Measurements from ENCODE around the gene TMEM51. TPM values are rescaled to one million over a fixed set of nuclear protein-coding genes. Genes with fewer than 3 reads are reported as not detected.

TMEM51 gene
- total and polyA plus RNA-seq, 5 donors from 2014 or later = not detected

DNA sequence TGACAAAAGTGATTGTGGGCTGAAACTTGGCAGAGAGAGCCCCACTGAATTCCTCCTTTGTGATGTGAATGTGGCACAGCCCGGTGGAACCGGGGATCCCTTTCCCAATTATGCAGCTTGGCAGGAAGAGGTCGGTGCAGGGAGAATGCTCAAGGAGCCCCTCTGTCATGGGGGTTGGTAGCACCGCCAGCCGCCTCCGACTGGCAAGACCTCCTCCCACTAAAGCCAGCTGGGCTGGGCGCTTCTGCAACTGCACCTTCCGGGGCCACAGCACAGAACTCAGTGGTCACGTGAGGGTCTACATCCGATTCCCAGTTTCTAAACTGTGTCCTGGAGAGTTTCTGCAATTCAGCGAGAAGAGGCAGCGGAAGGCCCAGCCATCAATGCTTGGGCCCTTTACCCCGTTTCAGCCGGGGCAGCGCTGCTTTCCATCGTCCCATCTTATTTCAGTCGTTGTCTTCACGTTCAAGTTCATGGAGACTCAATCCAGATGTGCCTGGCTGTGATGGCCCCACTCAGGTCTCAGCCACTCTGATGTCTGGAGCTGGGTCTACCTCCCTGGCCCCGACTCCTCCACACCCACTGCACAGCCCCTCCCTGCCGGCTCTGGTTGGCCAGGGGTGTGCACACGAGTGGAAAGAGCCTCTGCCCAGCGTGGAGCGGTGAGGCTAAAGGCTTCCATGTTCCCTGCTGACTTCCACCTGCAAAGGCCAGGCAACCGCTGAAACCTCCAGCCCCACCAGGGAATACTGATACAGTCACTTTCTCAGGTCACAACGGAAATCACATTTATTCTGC is 53.7 kb downstream of the TMEM51 start:
- DNase-seq = no peak
- H3K27me3 Mint-ChIP-seq = peaks cover 9% of the 10 kb centered on the region
- no peaks in the 10 kb centered on the region for H3K27me3 ChIP-seq (ENCODE audit: control insufficient read depth, insufficient read depth, low read length)
- no peak overlapping the region for H3K4me3 Mint-ChIP-seq
- no peaks in the 10 kb centered on the region for H3K36me3 Mint-ChIP-seq
- no peaks in the 10 kb centered on the region for H3K9me3 ChIP-seq (ENCODE audit: control insufficient read depth in 2 of 2, low read length in 2 of 2)
- no peak overlapping the region for H3K4me3 ChIP-seq (ENCODE audit: low read depth, low read length)
- no peaks in the 10 kb centered on the region for H3K36me3 ChIP-seq (ENCODE audit: control insufficient read depth, insufficient read depth, low read length)
- ATAC-seq (ENCODE audit: low read depth in 2 of 2) = no peak
- H3K9me3 Mint-ChIP-seq = no peaks in the 10 kb centered on the region
- no peak overlapping the region for H3K27ac ChIP-seq (ENCODE audit: insufficient read depth, low read length, poor library complexity, severe bottlenecking)
- H3K27ac Mint-ChIP-seq = no peak overlapping the region
- no peaks in the 10 kb centered on the region for H3K4me1 Mint-ChIP-seq
- no peaks in the 10 kb centered on the region for H3K4me1 ChIP-seq (ENCODE audit: control insufficient read depth, insufficient read depth, low read length, poor library complexity, severe bottlenecking)

DNA sequence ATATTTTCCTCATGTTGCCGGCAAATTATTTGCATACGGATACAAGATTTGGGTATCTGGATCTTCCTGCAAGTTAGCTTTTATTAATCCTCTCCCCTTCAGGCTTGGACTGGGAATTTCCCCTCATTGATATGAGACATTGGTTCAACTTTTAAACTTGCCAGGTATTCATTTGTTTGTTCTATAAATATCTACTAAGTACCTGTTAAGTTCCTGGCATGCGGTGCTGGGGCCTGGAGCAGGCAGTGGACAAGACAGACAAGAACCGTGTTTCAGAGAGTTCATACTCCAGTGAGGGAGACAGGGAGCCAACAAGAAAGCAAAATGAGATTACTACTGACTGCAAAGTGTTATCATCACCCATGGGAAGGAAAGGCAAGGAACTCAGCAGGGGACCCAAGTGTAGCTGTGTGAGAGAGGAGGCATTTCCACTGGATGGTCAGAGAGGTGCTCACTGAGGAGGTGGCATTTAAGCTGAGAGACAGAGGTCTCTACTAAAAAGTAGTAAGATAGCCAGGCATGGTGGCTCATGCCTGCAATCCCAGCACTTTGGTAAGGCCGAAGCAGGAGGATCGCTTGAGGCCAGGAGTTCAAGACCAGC is 54.4 kb downstream of the TMEM51 start:
- H3K4me3 ChIP-seq (ENCODE audit: low read depth, low read length) = no peak overlapping the region
- H3K9me3 Mint-ChIP-seq = no peaks in the 10 kb centered on the region
- no peaks in the 10 kb centered on the region for H3K9me3 ChIP-seq (ENCODE audit: control insufficient read depth in 2 of 2, low read length in 2 of 2)
- no peaks in the 10 kb centered on the region for H3K4me1 ChIP-seq (ENCODE audit: control insufficient read depth, insufficient read depth, low read length, poor library complexity, severe bottlenecking)
- H3K4me1 Mint-ChIP-seq = no peaks in the 10 kb centered on the region
- H3K4me3 Mint-ChIP-seq = no peak overlapping the region
- H3K27me3 Mint-ChIP-seq = peaks cover 14% of the 10 kb centered on the region
- no peak overlapping the region for H3K27ac Mint-ChIP-seq
- H3K36me3 Mint-ChIP-seq = no peaks in the 10 kb centered on the region
- no peak for ATAC-seq (ENCODE audit: low read depth in 2 of 2)
- no peak for DNase-seq
- peaks cover 3% of the 10 kb centered on the region for H3K27me3 ChIP-seq (ENCODE audit: control insufficient read depth, insufficient read depth, low read length)
- H3K27ac ChIP-seq (ENCODE audit: insufficient read depth, low read length, poor library complexity, severe bottlenecking) = no peak overlapping the region
- H3K36me3 ChIP-seq (ENCODE audit: control insufficient read depth, insufficient read depth, low read length) = no peaks in the 10 kb centered on the region

DNA sequence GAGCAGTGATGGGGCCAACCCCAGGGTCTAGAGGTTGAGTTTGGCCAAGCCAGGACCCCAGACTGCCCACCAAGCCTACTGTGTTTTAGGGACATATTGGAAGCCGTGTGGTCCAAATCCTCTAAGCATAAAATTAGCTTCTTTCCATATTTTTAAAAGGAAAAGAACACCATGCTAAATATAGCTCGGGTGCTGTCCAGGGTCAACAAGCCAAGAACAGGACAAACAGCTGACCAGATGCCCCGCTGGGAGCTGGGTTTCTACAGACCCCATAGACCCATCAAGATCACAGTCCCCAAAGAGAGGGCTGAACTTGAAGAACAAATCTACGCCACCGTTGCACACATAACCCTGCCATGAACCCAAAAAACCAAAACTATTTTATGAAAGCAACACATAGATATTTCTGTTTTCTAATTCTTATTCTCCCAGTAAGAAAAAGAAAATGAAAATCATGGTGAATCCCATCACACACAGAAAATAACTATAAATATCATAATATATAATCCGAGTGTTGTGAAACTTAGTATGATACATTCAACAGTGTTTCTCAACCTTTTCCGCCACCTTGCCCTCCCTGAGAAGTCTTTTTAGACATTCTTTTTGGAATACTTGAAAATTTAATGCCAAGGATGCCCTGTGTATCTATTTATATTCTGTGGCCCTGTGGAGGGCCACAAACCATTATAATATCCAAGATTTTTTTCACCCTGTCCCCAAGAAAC is 57.3 kb downstream of the TMEM51 start:
- H3K4me3 Mint-ChIP-seq = peak overlapping the region in 1 of 4 donors; percentile 21
- no peak overlapping the region for H3K4me3 ChIP-seq (ENCODE audit: low read depth, low read length)
- H3K27ac Mint-ChIP-seq = no peak overlapping the region
- ATAC-seq (ENCODE audit: low read depth in 2 of 2) = no peak
- H3K27me3 Mint-ChIP-seq = peaks cover 14% of the 10 kb centered on the region
- H3K36me3 ChIP-seq (ENCODE audit: control insufficient read depth, insufficient read depth, low read length) = no peaks in the 10 kb centered on the region
- H3K4me1 Mint-ChIP-seq = no peaks in the 10 kb centered on the region
- no peaks in the 10 kb centered on the region for H3K9me3 ChIP-seq (ENCODE audit: control insufficient read depth in 2 of 2, low read length in 2 of 2)
- H3K27me3 ChIP-seq (ENCODE audit: control insufficient read depth, insufficient read depth, low read length) = peaks cover 3% of the 10 kb centered on the region
- H3K4me1 ChIP-seq (ENCODE audit: control insufficient read depth, insufficient read depth, low read length, poor library complexity, severe bottlenecking) = no peaks in the 10 kb centered on the region
- no peaks in the 10 kb centered on the region for H3K9me3 Mint-ChIP-seq
- no peaks in the 10 kb centered on the region for H3K36me3 Mint-ChIP-seq
- no peak for DNase-seq
- H3K27ac ChIP-seq (ENCODE audit: insufficient read depth, low read length, poor library complexity, severe bottlenecking) = no peak overlapping the region

GRCh38 chr1:15211424-15211823 is 57.9 kb downstream of the TMEM51 start:
- no peaks in the 10 kb centered on the region for H3K4me1 ChIP-seq (ENCODE audit: control insufficient read depth, insufficient read depth, low read length, poor library complexity, severe bottlenecking)
- ATAC-seq (ENCODE audit: low read depth in 2 of 2) = no peak
- H3K36me3 ChIP-seq (ENCODE audit: control insufficient read depth, insufficient read depth, low read length) = no peaks in the 10 kb centered on the region
- no peaks in the 10 kb centered on the region for H3K36me3 Mint-ChIP-seq
- no peak overlapping the region for H3K27ac Mint-ChIP-seq
- H3K27me3 ChIP-seq (ENCODE audit: control insufficient read depth, insufficient read depth, low read length) = peaks cover 3% of the 10 kb centered on the region
- H3K4me3 Mint-ChIP-seq = no peak overlapping the region
- no peak overlapping the region for H3K4me3 ChIP-seq (ENCODE audit: low read depth, low read length)
- no peak for DNase-seq
- H3K4me1 Mint-ChIP-seq = no peaks in the 10 kb centered on the region
- no peaks in the 10 kb centered on the region for H3K9me3 Mint-ChIP-seq
- H3K9me3 ChIP-seq (ENCODE audit: control insufficient read depth in 2 of 2, low read length in 2 of 2) = no peaks in the 10 kb centered on the region
- peaks cover 14% of the 10 kb centered on the region for H3K27me3 Mint-ChIP-seq
- H3K27ac ChIP-seq (ENCODE audit: insufficient read depth, low read length, poor library complexity, severe bottlenecking) = no peak overlapping the region

GRCh38 chr1:15212216-15212953 is 58.8 kb downstream of the TMEM51 start:
- Histone ChIP-seq H3K4me3 (ENCODE audit: low read depth, low read length) (no peak overlapping the region), H3K27me3 (ENCODE audit: control insufficient read depth, insufficient read depth, low read length) (peaks cover 3% of the 10 kb centered on the region), H3K36me3 (ENCODE audit: control insufficient read depth, insufficient read depth, low read length) (no peaks in the 10 kb centered on the region), H3K9me3 (ENCODE audit: control insufficient read depth in 2 of 2, low read length in 2 of 2) (no peaks in the 10 kb centered on the region), H3K27ac (ENCODE audit: insufficient read depth, low read length, poor library complexity, severe bottlenecking) (no peak overlapping the region), H3K4me1 (ENCODE audit: control insufficient read depth, insufficient read depth, low read length, poor library complexity, severe bottlenecking) (no peaks in the 10 kb centered on the region)
- DNase-seq (no peak), ATAC-seq (ENCODE audit: low read depth in 2 of 2) (no peak)
- Mint-ChIP-seq H3K9me3 (peaks cover 0 to 2% (median 0%) of the 10 kb centered on the region in 7 donors), H3K27ac (no peak overlapping the region), H3K4me3 (no peak overlapping the region), H3K27me3 (peaks cover 19% of the 10 kb centered on the region), H3K4me1 (no peaks in the 10 kb centered on the region), H3K36me3 (no peaks in the 10 kb centered on the region)

- Mint-ChIP-seq H3K4me1 (no peaks in the 10 kb centered on the region), H3K27me3 (peaks cover 15% of the 10 kb centered on the region), H3K9me3 (peaks cover 0 to 2% (median 0%) of the 10 kb centered on the region in 7 donors), H3K36me3 (no peaks in the 10 kb centered on the region), H3K4me3 (no peak overlapping the region), H3K27ac (no peak overlapping the region)
- H3K27ac ChIP-seq (ENCODE audit: insufficient read depth, low read length, poor library complexity, severe bottlenecking) = no peak overlapping the region
- ATAC-seq (ENCODE audit: low read depth in 2 of 2) (no peak), DNase-seq (no peak)
- no peaks in the 10 kb centered on the region for H3K9me3 ChIP-seq (ENCODE audit: control insufficient read depth in 2 of 2, low read length in 2 of 2)
- no peak overlapping the region for H3K4me3 ChIP-seq (ENCODE audit: low read depth, low read length)
- no peaks in the 10 kb centered on the region for H3K36me3 ChIP-seq (ENCODE audit: control insufficient read depth, insufficient read depth, low read length)
- no peaks in the 10 kb centered on the region for H3K4me1 ChIP-seq (ENCODE audit: control insufficient read depth, insufficient read depth, low read length, poor library complexity, severe bottlenecking)
- H3K27me3 ChIP-seq (ENCODE audit: control insufficient read depth, insufficient read depth, low read length) = peaks cover 3% of the 10 kb centered on the region
These were observed 59.4 kb downstream of the TMEM51 start for GRCh38 chr1:15212954-15213291.

- no peak overlapping the region for H3K27ac Mint-ChIP-seq
- peaks cover 0 to 2% (median 0%) of the 10 kb centered on the region in 7 donors for H3K9me3 Mint-ChIP-seq
- Histone ChIP-seq H3K4me3 (ENCODE audit: low read depth, low read length) (no peak overlapping the region), H3K9me3 (ENCODE audit: control insufficient read depth in 2 of 2, low read length in 2 of 2) (no peaks in the 10 kb centered on the region), H3K36me3 (ENCODE audit: control insufficient read depth, insufficient read depth, low read length) (no peaks in the 10 kb centered on the region), H3K4me1 (ENCODE audit: control insufficient read depth, insufficient read depth, low read length, poor library complexity, severe bottlenecking) (no peaks in the 10 kb centered on the region), H3K27me3 (ENCODE audit: control insufficient read depth, insufficient read depth, low read length) (peaks cover 5% of the 10 kb centered on the region), H3K27ac (ENCODE audit: insufficient read depth, low read length, poor library complexity, severe bottlenecking) (no peak overlapping the region)
- no peaks in the 10 kb centered on the region for H3K36me3 Mint-ChIP-seq
- no peaks in the 10 kb centered on the region for H3K4me1 Mint-ChIP-seq
- ATAC-seq (ENCODE audit: low read depth in 2 of 2) (no peak), DNase-seq (no peak)
- peaks cover 16% of the 10 kb centered on the region for H3K27me3 Mint-ChIP-seq
- no peak overlapping the region for H3K4me3 Mint-ChIP-seq
These were observed 59.8 kb downstream of the TMEM51 start for GRCh38 chr1:15213341-15213821.

Measured in CD4-positive, CD25-positive, alpha-beta regulatory T cell (primary cell).